GM21737 (cell line): ENCODE results near the gene CFAP57.

Source experiments
- ATAC-seq: cut with Tn5 transposase; IDR thresholded peaks from one replicate; pipeline ENCODE4 v1.9.1; 2021; ENCODE audit warnings: mild to moderate bottlenecking, moderate library complexity; ENCODE audit not compliant: unreplicated experiment

CFAP57 gene

GRCh38 chr1:43253173-43253572 lies 81.0 kb downstream of the CFAP57 start:
- no peak for ATAC-seq

- no peak for ATAC-seq
Measured at GRCh38 chr1:43253876-43254275, 81.7 kb downstream of the CFAP57 start.

GRCh38 chr1:43255438-43256210 lies 83.5 kb downstream of the CFAP57 start:
- no peak for ATAC-seq

GRCh38 chr1:43256675-43257570 lies 84.8 kb downstream of the CFAP57 start:
- no peak for ATAC-seq

GRCh38 chr1:43258370-43258769 lies 86.2 kb downstream of the CFAP57 start:
- no peak for ATAC-seq

- ATAC-seq = no peak
Measured at GRCh38 chr1:43265431-43265830, 93.3 kb downstream of the CFAP57 start.

- no peak for ATAC-seq
Measured at GRCh38 chr1:43266881-43267280, 94.8 kb downstream of the CFAP57 start.

- ATAC-seq = no peak
Measured at GRCh38 chr1:43267291-43267805, 95.2 kb downstream of the CFAP57 start.

GRCh38 chr1:43267818-43268425 lies 95.8 kb downstream of the CFAP57 start:
- no peak for ATAC-seq

- no peak for ATAC-seq
Measured at GRCh38 chr1:43269627-43270375, 97.7 kb downstream of the CFAP57 start, which contains the start of gene TMEM125. Gene TMEM125, plus strand, starts transcription at chr1:43269983. Its CDS starts 2,740 bp downstream, at chr1:43272723.

GRCh38 chr1:43270421-43271095 lies 98.4 kb downstream of the CFAP57 start:
- ATAC-seq = no peak

- no peak for ATAC-seq
Measured at GRCh38 chr1:43271186-43272118, 99.3 kb downstream of the CFAP57 start.

GRCh38 chr1:43272161-43272560 lies 100.0 kb downstream of the CFAP57 start:
- no peak for ATAC-seq

GRCh38 chr1:43272576-43273571 lies 100.7 kb downstream of the CFAP57 start:
- no peak for ATAC-seq

GRCh38 chr1:43273708-43274107 lies 101.6 kb downstream of the CFAP57 start:
- ATAC-seq = no peak

GRCh38 chr1:43274125-43274803 lies 102.1 kb downstream of the CFAP57 start:
- ATAC-seq = no peak

- no peak for ATAC-seq
Measured at GRCh38 chr1:43274804-43275180, 102.7 kb downstream of the CFAP57 start.
